A204.1 (cell line): ENCODE measurements around the gene ZNF3.

Experiments used
- FAIRE-seq: peaks from 2 replicates; lab custom pipeline; 2012; peaks lifted over from hg19 to GRCh38; lab: Jason Lieb, UNC

ZNF3 gene

GRCh38 chr7:100053215-100053614 is 28.3 kb downstream of the ZNF3 start:
- FAIRE-seq = peak; percentile 65

- no peak for FAIRE-seq
Measured at GRCh38 chr7:100051611-100052010, 29.9 kb downstream of the ZNF3 start.

GRCh38 chr7:100049441-100050291 is 31.9 kb downstream of the ZNF3 start, which contains the start of gene ZSCAN21:
Gene ZSCAN21, plus strand, starts transcription at chr7:100049774. Its CDS starts 7,233 bp downstream, at chr7:100057007.
- FAIRE-seq = no peak

- FAIRE-seq = no peak
Measured at GRCh38 chr7:100048680-100049079, 32.8 kb downstream of the ZNF3 start.

GRCh38 chr7:100044718-100045117 is 36.8 kb downstream of the ZNF3 start:
- FAIRE-seq = no peak

GRCh38 chr7:100040575-100040974 is 40.9 kb downstream of the ZNF3 start:
- FAIRE-seq = no peak

GRCh38 chr7:100038326-100038725 is 43.2 kb downstream of the ZNF3 start:
- FAIRE-seq = no peak

- no peak for FAIRE-seq
Measured at GRCh38 chr7:100035876-100036275, 45.6 kb downstream of the ZNF3 start.

- no peak for FAIRE-seq
Measured at GRCh38 chr7:100034871-100035510, 46.5 kb downstream of the ZNF3 start.

GRCh38 chr7:100033526-100033925 is 48.0 kb downstream of the ZNF3 start:
- FAIRE-seq = no peak

GRCh38 chr7:100029596-100029995 is 51.9 kb downstream of the ZNF3 start:
- FAIRE-seq = no peak

GRCh38 chr7:100027197-100027596 is 54.3 kb downstream of the ZNF3 start:
- FAIRE-seq = no peak

GRCh38 chr7:100024020-100024619 is 57.4 kb downstream of the ZNF3 start:
- FAIRE-seq = no peak

- no peak for FAIRE-seq
Measured at GRCh38 chr7:100023526-100023925, 58.0 kb downstream of the ZNF3 start.

GRCh38 chr7:100022621-100023020 is 58.9 kb downstream of the ZNF3 start:
- no peak for FAIRE-seq

GRCh38 chr7:100021297-100021696 is 60.2 kb downstream of the ZNF3 start:
- no peak for FAIRE-seq
